CD4-positive, alpha-beta T cell treated with Interleukin-2 at 100 ng/mL for 4 hours (primary cell): Measurements from ENCODE around the gene SNX14.
"Not testable (repeated sequence)": the region's sequence is repeated elsewhere in the genome, so short reads cannot be mapped to it uniquely, and the experiment has no call there.

ENCODE experiments used
- DNase-seq: peaks from one replicate; pipeline ENCODE4 v3.0.0-alpha.2; 2020; ENCODE audit warnings: low spot score

Gene SNX14

DNA sequence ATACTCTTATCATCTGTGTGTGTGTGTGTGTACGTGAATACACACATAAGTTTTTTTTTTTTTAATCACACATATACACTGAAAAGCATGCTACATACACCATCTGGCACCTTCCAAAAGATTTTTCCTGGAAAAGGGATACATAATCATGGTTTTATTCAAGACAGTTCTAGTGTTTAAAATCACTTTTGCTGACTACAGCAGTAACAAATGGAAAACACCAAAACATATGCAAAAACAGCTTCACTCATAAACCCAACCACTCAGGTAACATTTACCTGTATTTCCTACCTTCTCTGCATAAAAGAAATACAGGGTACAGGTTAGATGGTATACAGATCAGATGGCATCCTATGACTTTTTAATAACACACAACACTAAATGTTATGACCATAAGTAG, 2.5 kb downstream of the SNX14 start:
- DNase-seq = no peak

- no peak for DNase-seq
Measured at GRCh38 chr6:85585741-85586140, 7.9 kb downstream of the SNX14 start.

GRCh38 chr6:85582832-85583231, 10.8 kb downstream of the SNX14 start:
- not testable (repeated sequence) for DNase-seq

GRCh38 chr6:85581572-85581971, 12.1 kb downstream of the SNX14 start:
- no peak for DNase-seq

DNA sequence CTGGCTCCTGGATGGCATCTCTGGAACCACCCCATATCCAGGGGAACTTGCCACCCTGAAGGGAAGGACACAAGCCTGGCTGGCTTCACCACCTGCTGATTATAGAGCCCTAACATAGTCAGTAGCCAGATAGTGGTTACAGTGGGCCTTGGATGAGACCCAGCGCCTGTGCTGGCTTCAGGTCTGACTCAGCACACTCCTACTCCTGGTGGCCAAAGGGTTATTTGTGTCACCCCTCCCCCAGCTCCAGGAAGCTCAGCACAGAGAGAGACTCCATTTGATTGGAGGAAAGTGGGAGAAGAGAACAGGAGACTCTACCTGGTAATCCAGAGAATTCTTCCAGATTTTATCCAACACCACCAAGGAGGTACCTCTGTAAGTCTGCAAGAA, 12.8 kb downstream of the SNX14 start:
- no peak for DNase-seq

DNA sequence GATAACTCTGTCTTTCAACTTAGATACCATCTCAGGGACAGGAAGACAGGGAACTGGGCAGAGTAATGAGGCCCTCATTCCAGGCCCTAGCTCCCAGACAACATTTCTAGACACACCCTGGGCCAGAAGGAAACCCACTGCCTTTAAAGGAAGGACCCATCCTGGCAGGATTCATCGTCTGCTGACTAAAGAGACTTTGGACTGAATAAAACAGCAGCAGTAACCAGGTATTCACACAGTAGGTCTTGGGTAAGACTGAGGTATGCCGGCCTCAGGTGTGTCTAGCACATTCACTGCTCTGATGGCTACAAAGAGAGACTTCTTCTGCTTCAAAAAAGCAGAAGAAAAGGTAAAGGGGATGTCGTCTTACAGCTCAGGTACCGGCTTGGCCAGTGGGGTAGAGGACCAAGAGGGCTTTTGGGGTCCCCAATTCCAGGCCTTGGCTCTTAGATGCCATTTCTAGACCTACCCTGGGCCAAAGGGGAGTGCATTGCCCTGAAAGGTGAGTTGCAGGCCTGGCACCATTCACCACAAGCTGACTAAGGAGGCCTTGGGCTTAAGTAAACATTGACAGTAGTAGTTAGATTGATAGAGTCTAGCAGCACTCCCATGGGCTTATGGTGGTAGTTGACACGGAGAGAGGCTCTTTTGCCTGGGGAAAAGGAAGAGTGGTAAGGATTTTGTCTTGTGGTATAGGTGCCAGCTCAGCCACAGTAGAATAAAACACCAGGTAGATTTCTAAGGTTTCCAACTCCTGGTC, 13.4 kb downstream of the SNX14 start:
- no peak for DNase-seq

DNA sequence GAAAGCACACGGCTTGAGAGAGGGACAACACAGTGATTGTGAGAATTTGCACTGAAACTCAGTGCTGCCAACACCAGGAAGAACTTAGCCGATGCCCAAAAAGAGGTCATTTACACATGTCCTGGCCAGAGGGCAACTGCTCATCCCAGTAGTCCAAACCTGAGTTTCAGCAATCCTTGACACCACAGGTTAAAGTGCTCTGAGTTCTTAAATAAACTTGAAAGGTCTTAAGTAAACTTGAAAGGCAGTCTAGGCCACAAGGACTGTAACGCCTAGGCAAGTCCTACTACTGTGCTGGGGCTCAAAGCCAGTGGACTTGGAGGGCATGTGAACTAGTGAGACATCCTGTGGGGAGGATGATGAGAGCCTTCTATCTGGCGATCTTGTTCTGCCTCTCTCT, 14.1 kb downstream of the SNX14 start:
- DNase-seq = no peak

DNA sequence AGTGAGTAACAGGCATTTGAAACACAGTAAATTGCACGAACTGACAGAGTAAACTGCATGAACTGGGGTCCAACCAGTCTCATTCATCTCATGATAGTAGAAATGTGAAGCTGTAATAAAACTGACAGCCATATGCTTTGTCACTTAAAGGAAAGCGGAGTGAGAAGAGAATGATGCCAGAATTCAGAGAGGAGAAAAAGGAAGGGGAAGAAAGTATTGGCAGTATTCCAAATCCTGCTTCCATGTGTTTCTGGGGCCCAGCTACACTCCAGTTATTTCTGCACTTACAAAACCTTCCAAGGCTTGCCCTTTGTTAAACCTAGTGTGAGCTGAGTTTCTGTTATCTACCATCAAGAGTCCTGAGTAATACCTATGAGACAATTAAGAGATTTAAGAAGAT, 17.2 kb downstream of the SNX14 start:
- no peak for DNase-seq

DNA sequence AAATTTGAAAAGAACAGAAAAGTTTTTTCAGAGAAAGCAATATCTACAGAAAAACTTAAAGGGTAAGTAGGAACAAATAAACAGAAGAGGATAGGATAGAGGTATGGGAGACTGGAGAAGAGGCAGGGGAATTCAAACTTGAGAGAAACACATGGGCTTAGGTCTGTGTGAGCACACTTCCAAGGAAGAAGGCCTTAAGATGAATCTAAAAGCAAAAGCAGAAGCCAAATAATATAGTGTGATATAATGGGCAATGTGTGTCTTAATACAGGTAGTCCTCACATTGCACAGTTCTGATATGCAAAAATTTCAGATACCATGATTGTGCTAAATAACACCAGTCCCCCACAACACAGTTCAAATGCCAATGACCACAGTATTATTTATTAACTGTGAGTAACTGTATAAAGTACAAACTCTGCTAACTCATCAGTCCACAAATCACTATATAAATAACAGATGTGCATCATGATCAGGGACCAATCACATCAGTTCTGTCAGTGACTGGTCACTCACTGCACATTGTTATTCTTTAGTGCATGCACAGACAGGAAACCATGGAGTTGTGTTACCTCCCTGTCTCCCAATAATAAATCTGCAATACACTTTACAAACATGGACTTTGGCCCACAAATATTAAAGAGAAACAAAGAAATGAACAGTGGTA, 18.6 kb downstream of the SNX14 start:
- no peak for DNase-seq

- no peak for DNase-seq
Measured at GRCh38 chr6:85569323-85569722, 24.3 kb downstream of the SNX14 start.

- no peak for DNase-seq
Measured at GRCh38 chr6:85568411-85568810, 25.2 kb downstream of the SNX14 start.

GRCh38 chr6:85565736-85566135, 27.9 kb downstream of the SNX14 start:
- no peak for DNase-seq

DNA sequence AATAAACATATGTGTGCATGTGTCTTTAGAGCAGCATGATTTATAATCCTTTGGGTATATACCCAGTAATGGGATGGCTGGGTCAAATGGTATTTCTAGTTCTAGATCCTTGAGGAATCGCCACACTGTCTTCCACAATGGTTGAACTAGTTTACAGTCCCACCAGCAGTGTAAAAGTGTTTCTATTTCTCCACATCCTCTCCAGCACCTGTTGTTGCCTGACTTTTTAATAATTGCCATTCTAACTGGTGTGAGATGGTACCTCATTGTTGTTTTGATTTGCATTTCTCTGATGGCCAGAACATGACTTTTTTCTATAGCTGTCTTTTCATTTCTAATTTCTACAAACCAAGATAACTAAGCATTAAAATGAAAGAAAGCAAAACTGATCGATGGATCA, 29.4 kb downstream of the SNX14 start:
- DNase-seq = not testable (repeated sequence)

DNA sequence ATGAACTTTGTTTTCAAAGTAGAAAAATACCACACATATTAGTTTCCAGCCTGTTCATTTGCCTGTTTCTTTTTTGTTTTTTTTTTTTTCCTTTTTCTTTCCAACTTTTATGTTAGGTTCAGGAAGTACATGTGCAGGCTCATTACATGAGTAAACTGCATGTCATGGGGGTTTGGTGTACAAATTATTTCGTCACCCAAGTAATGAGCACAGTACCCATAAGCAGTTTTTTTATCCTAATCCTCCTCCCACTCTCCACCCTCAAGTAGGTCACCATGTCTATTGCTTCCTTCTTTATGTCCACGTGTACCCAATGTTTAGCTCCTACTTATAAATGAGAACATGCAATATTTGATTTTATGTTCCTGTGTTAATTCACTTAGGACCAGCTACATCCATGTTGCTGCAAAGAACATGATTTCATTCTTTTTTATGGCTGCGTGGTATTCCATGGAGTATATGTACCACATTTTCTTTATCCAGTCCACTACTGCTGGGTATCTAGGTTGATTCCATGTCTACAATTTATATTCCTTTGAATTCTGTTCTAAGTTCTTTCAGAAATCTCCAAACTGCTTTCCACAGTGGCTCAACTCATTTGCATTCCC, 31.8 kb downstream of the SNX14 start:
- DNase-seq = no peak

DNA sequence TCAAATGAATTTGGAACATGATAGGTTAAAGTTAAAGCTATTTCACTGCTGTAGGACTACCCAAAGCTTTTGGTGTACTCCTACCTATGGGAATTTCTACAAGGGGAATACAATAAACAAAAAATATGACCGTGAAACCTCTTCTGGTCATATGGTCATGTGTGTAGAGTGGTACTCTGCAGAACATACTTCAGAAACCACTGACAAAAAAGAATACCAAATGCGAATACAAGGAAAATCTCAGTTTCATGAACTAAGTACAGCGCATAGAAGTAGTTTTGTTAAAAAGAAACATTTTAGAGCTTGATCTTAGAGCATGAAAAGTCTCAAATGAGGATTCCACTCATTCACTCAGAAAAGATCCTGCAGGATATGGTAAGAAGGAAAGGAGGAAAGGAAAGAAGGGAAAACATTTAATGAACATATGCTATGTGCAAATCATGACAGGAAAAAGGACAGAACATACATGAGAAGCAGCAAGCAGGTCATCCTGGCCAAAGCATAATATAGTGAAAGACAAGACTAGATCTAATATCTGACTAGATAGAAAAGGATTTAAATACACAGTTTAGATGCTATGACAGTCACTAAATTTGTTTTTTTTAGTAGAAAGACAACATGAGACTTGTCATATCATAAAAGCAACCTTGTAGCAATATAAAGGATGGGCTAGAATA, 36.5 kb downstream of the SNX14 start:
- no peak for DNase-seq

DNA sequence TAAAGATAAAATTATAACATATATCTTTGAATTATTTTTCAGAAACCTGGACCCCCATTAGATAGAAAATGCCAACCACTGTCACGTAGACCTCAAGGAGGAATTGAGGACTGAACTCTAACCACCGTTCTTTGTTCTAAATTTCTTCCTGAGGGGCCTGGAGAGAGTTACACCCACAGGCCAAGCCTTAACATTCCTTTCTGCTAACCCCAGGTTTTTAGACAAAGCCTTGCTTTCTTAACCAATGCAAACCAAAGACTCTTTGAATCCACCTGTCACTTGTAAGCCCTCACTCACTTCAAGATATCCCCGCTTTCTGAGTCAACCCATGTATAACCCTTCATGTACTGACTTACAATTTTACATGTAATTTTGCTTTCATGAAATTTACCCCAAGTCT, 41.0 kb downstream of the SNX14 start:
- no peak for DNase-seq

DNA sequence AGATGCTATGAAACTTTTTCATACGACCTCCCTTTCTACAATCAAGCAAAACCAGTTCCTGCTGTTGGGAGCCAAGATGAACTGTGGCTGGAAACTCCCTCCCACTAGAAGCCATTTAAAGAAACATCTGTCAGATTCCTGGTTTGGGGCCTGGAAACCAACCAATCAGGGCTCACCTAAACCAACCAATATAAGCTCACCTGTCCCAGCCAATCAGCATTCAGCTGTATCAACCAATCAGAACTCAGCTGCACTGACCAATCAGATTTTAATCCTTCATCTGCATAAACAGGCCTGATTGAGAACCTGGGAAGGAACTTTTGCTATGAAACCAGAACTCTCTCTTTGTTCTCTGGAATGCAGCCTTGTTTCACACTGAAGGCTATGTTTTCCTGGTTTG, 42.4 kb downstream of the SNX14 start:
- DNase-seq = no peak

DNA sequence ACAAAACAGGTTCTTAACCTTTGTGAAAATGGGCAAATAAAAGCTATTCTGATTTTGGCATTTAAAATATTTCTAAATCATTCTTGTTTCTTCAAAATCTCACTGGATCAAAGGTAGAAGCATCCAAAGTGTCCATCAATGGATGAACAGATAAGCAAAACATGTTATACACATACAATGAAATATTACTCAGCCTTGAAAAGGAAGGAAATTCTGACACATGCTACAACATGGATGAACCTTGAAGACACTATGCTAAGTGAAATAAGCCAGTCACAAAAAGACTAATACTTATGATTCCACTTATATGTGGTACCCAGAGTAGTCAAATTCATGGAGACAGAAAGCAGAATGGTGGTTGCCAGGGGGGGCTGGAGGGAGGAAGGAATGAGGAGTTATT, 45.9 kb downstream of the SNX14 start:
- no peak for DNase-seq

DNA sequence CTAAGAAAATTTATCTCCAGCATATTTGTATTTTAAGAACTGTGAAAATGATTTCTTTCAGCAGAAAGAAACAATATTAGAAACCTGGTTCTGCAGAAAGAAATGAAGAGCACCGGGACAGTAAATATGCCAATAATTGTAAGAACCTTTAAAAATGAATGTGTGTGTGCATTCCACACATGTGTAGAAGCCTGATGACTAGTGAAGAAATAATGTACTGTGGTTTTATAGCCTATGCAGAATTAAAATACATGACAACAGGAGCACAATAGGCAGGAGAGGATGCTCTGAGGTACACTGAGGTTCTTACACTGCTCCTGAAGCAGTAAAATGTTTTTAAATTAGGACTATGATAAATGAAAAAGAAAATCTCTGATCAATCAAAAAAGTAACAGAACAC, 48.9 kb downstream of the SNX14 start:
- DNase-seq = no peak

DNA sequence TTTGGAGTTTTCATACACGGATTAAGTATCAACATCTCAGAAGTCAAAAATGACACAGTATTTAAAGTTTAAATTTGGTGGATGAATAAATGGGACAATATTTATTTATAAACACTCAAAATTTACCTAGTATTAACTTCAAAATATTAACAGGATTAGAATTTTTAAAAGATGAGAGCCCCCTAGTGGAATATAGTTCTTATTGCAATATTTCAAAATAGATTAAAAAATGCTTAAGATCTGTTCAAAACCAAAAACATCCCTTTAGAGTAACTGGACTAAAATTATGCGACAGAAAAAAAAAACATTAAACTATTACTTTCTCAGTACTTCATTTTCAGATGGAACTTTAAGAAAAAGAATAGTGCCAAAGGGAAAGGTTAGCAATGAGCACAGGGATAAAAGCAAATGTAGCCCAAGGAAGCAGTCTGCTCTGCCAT, 56.6 kb downstream of the SNX14 start:
- DNase-seq = peak; percentile 7

- DNase-seq = not testable (repeated sequence)
Measured at GRCh38 chr6:85524281-85524680, 69.4 kb downstream of the SNX14 start.

DNA sequence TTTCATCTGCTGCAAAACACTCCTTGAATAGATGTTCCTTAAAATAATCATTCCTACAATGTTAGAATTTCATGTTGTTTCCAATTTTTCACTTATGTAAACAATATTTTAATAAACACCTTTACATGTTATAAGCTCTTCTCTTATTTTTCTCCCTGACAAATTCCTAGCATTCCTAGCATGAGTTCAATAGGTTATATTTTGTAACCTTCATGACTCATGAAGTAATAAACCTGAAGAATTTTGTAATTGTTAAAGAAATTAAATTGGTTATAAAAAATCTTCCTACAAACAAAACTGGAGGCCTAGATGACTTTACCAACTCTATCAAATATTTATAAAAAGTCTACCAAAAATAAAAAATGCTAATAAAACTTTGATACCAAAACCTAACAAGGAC, 77.5 kb downstream of the SNX14 start:
- DNase-seq = no peak
